Breast epithelium (tissue), 3 donors: ENCODE data around the gene DMD.

Experiments
- POLR2A ChIP-seq: fragments of 450-650 bp; IDR thresholded peaks from one replicate; pipeline ENCODE4 v1.6.1; 2016; ENCODE audit warnings: antibody characterized with exemption, mild to moderate bottlenecking, moderate library complexity
- TF ChIP-seq, protein P1 (sequence below), 3 donors: fragments of 450-650 bp; IDR thresholded peaks; one replicate each; pipeline ENCODE4 v1.5.1; 2016 to 2017; ENCODE audit warnings: antibody characterized with exemption in 3 of 3, mild to moderate bottlenecking in 3 of 3, moderate library complexity in 3 of 3

DNA sequence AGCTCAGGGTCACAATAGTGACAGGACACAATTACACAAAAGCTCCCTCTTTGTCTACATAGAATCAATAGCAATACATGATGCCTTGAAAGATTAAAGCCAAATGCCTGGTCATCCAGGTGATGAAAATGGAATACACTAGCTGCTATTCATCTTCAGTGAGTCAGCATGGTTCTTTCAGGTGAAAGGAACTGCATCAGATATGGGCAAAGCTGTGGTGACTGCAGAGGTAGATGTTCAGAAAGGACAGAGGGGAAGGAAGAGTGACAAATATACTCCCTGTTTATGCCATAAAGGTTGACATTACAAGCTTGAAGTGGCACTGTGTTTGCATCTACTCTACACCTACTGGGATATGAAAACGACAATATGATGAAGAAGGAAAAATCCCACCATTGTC lies 2119.5 kb downstream of the DMD start:
- TF ChIP-seq, protein P1, sequence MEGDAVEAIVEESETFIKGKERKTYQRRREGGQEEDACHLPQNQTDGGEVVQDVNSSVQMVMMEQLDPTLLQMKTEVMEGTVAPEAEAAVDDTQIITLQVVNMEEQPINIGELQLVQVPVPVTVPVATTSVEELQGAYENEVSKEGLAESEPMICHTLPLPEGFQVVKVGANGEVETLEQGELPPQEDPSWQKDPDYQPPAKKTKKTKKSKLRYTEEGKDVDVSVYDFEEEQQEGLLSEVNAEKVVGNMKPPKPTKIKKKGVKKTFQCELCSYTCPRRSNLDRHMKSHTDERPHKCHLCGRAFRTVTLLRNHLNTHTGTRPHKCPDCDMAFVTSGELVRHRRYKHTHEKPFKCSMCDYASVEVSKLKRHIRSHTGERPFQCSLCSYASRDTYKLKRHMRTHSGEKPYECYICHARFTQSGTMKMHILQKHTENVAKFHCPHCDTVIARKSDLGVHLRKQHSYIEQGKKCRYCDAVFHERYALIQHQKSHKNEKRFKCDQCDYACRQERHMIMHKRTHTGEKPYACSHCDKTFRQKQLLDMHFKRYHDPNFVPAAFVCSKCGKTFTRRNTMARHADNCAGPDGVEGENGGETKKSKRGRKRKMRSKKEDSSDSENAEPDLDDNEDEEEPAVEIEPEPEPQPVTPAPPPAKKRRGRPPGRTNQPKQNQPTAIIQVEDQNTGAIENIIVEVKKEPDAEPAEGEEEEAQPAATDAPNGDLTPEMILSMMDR (IDR thresholded peaks at IDR 0.05): no peak
- no peak for TF ChIP-seq POLR2A
